ENCODE measurements around the gene PLK1. TPM values are rescaled to one million over a fixed set of nuclear protein-coding genes. Genes with fewer than 3 reads are reported as not detected.

Gene PLK1
- total and polyA plus RNA-seq, 2 of the 13 experiments (the other 11 are each of a cell fraction or from before 2014, with no cell fraction given): 71.5 to 76.3 TPM

DNA sequence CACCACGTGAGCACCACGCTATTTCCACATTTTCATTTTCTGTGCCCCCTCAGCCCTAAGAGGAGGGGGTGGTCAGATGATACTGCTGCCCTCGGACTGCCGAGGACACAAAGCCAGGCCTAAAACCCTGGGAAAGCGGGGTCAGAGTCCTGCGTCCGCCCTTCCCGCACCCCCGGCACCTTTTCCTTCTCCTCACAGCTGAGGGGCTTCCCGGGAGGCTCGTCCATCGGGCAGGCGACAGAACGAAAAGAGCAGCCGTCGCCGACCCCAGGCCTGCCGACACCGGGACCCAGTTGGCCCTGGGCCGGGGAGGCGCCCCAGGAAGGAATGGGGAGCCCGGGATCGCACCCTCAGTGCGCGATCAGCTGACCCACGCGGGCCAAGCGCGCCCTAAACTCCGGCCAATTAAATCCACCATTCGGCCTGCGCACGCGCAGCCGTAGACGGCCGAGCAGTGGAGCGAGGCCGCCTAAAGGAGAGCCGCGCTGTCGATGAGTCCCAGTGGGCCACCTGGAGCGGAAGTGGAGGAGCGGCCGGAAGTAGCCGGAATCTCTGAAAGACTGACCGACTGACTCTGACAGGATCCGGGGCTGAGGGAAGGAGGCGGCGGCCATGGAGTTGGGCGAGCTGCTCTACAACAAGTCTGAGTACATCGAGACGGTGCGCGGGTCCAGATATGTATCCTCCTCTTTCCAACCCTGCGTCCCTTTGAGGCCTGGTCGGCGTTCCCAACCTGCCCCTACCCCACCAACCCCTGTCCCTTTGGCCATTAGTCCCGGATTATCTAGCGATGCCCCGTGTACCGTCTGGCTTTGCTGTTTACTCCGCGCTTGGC lies 37.5 kb upstream of the PLK1 start, which contains the start of the genes DCTN5 and PALB2 (continued):
- TF ChIP-seq, protein P1, sequence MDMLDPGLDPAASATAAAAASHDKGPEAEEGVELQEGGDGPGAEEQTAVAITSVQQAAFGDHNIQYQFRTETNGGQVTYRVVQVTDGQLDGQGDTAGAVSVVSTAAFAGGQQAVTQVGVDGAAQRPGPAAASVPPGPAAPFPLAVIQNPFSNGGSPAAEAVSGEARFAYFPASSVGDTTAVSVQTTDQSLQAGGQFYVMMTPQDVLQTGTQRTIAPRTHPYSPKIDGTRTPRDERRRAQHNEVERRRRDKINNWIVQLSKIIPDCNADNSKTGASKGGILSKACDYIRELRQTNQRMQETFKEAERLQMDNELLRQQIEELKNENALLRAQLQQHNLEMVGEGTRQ (IDR thresholded peaks at IDR 0.05; ENCODE audit: low read depth, low read length): peak; percentile 69
- TF ChIP-seq, protein P1 (CRISPR knock-in tag; IDR thresholded peaks at IDR 0.05; ENCODE audit: borderline replicate concordance): peak; percentile 96; the same call in 1 of the 2 replicates
- peak; percentile 85 for TF ChIP-seq ZSCAN22 (CRISPR knock-in tag; IDR thresholded peaks at IDR 0.05)
- TF ChIP-seq, protein P2, sequence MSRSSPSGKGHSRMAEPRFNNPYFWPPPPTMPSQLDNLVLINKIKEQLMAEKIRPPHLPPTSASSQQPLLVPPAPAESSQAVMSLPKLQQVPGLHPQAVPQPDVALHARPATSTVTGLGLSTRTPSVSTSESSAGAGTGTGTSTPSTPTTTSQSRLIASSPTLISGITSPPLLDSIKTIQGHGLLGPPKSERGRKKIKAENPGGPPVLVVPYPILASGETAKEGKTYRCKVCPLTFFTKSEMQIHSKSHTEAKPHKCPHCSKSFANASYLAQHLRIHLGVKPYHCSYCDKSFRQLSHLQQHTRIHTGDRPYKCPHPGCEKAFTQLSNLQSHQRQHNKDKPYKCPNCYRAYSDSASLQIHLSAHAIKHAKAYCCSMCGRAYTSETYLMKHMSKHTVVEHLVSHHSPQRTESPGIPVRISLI (CRISPR knock-in tag; IDR thresholded peaks at IDR 0.05; ENCODE audit: borderline replicate concordance): no peak
- TF ChIP-seq NFKB2 (CRISPR knock-in tag; IDR thresholded peaks at IDR 0.05; ENCODE audit: borderline replicate concordance): peak; percentile 99
- TF ChIP-seq ZNF710 (CRISPR knock-in tag; IDR thresholded peaks at IDR 0.05; ENCODE audit: borderline replicate concordance): peak; percentile 96
- TF ChIP-seq BORCS8-MEF2B (CRISPR knock-in tag; IDR thresholded peaks at IDR 0.05): peak; percentile 97
- TF ChIP-seq ZSCAN5A (CRISPR knock-in tag; IDR thresholded peaks at IDR 0.05; ENCODE audit: borderline replicate concordance): peak; percentile 97; the same call in 1 of the 2 replicates
- TF ChIP-seq, protein P3, sequence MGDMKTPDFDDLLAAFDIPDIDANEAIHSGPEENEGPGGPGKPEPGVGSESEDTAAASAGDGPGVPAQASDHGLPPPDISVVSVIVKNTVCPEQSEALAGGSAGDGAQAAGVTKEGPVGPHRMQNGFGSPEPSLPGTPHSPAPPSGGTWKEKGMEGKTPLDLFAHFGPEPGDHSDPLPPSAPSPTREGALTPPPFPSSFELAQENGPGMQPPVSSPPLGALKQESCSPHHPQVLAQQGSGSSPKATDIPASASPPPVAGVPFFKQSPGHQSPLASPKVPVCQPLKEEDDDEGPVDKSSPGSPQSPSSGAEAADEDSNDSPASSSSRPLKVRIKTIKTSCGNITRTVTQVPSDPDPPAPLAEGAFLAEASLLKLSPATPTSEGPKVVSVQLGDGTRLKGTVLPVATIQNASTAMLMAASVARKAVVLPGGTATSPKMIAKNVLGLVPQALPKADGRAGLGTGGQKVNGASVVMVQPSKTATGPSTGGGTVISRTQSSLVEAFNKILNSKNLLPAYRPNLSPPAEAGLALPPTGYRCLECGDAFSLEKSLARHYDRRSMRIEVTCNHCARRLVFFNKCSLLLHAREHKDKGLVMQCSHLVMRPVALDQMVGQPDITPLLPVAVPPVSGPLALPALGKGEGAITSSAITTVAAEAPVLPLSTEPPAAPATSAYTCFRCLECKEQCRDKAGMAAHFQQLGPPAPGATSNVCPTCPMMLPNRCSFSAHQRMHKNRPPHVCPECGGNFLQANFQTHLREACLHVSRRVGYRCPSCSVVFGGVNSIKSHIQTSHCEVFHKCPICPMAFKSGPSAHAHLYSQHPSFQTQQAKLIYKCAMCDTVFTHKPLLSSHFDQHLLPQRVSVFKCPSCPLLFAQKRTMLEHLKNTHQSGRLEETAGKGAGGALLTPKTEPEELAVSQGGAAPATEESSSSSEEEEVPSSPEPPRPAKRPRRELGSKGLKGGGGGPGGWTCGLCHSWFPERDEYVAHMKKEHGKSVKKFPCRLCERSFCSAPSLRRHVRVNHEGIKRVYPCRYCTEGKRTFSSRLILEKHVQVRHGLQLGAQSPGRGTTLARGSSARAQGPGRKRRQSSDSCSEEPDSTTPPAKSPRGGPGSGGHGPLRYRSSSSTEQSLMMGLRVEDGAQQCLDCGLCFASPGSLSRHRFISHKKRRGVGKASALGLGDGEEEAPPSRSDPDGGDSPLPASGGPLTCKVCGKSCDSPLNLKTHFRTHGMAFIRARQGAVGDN (CRISPR knock-in tag; IDR thresholded peaks at IDR 0.05): peak; percentile 98
- TF ChIP-seq ZNF557 (CRISPR knock-in tag; IDR thresholded peaks at IDR 0.05): peak; percentile 85
- TF ChIP-seq ZNF850 (CRISPR knock-in tag; conservative IDR thresholded peaks at IDR 0.05): 0 out of 2 replicates have a peak, but pooled peaks have one; percentile 68
- peak; percentile 68; the same call in 1 of the 2 replicates for TF ChIP-seq SMAD3 (CRISPR knock-in tag; IDR thresholded peaks at IDR 0.05)
- peak; percentile 97 for TF ChIP-seq ELF1 (CRISPR knock-in tag; IDR thresholded peaks at IDR 0.05)
- TF ChIP-seq REXO4 (CRISPR knock-in tag; IDR thresholded peaks at IDR 0.05; ENCODE audit: borderline replicate concordance): peak; percentile 73; the same call in 1 of the 2 replicates
- peak; percentile 99 for TF ChIP-seq ZNF607 (CRISPR knock-in tag; IDR thresholded peaks at IDR 0.05; ENCODE audit: borderline replicate concordance)

All from HepG2 (cell line).